HEK293 (cell line): ENCODE measurements around the gene NDRG3.

Source experiments
- CTCF ChIA-PET: fragments of 350-600 bp; formaldehyde crosslinking; extraction: SDS; loops from one replicate; lab custom pipeline; 2021; ENCODE audit warnings: antibody characterized with exemption; lab: Yijun Ruan, JAX
- POLR2A ChIA-PET: fragments of 300-600 bp; formaldehyde crosslinking; extraction: SDS; loops from one replicate; lab custom pipeline; 2020; ENCODE audit warnings: antibody characterized with exemption, inconsistent platforms; lab: Yijun Ruan, JAX
- H3K27ac ChIP-seq: fragments of 200-500 bp; sonication (Bioruptor generic); 2 replicates; pipeline ENCODE4 v1.5.1; 2014; ENCODE audit warnings: low read depth, low read length, control low read depth, inconsistent platforms; ENCODE audit errors: extremely low read depth
- H3K36me3 ChIP-seq, 2 experiments: fragments of 200-500 bp in 1 of 2; sonication (Bioruptor generic) in 1 of 2; 1 replicate in 1 of 2; 2 replicates in 1 of 2; pipeline ENCODE4 v1.5.1; 2014 to 2017; ENCODE audit warnings: inconsistent platforms in 2 of 2, low read length in 2 of 2; ENCODE audit not compliant: control insufficient read depth in 2 of 2, insufficient read depth in 1 of 2
- H3K4me1 ChIP-seq: fragments of 200-500 bp; sonication (Bioruptor generic); 2 replicates; pipeline ENCODE4 v1.5.1; 2014; ENCODE audit warnings: mild to moderate bottlenecking, low read length, inconsistent platforms; ENCODE audit not compliant: control insufficient read depth, insufficient read depth
- H3K4me3 ChIP-seq: 2 replicates; pipeline ENCODE4 v1.5.1; 2011; ENCODE audit warnings: low read depth, mild to moderate bottlenecking, control low read depth, low read length, moderate library complexity
- H3K9me3 ChIP-seq: fragments of 200-500 bp; sonication (Bioruptor generic); 2 replicates; pipeline ENCODE4 v1.5.1; 2014; ENCODE audit warnings: low read depth, low read length, inconsistent platforms; ENCODE audit not compliant: control insufficient read depth, insufficient read depth
- GFI1B ChIP-seq: fragments of 450-650 bp; formaldehyde crosslinking; IDR thresholded peaks from 2 replicates; pipeline ENCODE4 v1.5.1; 2016; ENCODE audit warnings: missing biosample characterization, missing genetic modification characterization
- GLI4 ChIP-seq: fragments of 450-650 bp; formaldehyde crosslinking; IDR thresholded peaks from 2 replicates; pipeline ENCODE4 v1.5.1; 2016; ENCODE audit warnings: missing biosample characterization, missing genetic modification characterization
- HOXA7 ChIP-seq: sonication (generic); formaldehyde crosslinking; IDR thresholded peaks from 2 replicates; pipeline ENCODE4 v1.8.1; 2022; ENCODE audit warnings: missing genetic modification reagents, borderline replicate concordance
- SETDB1 ChIP-seq: IDR thresholded peaks from one replicate; pipeline ENCODE4 v1.6.1; 2017; ENCODE audit warnings: mild to moderate bottlenecking, low read length, moderate library complexity, mixed read lengths; ENCODE audit not compliant: insufficient read length
- TCF7L2 ChIP-seq: IDR thresholded peaks from 2 replicates; pipeline ENCODE4 v1.6.1; 2011; ENCODE audit warnings: low read depth, mild to moderate bottlenecking, inconsistent platforms, low read length, moderate library complexity, borderline replicate concordance
- ZNF138 ChIP-seq: fragments of 450-650 bp; formaldehyde crosslinking; IDR thresholded peaks from 2 replicates; pipeline ENCODE4 v1.5.1; 2016; ENCODE audit warnings: missing biosample characterization, missing genetic modification characterization, borderline replicate concordance
- ZNF510 ChIP-seq: fragments of 450-650 bp; formaldehyde crosslinking; IDR thresholded peaks from 2 replicates; pipeline ENCODE4 v1.5.1; 2018; ENCODE audit warnings: mild to moderate bottlenecking, missing genetic modification characterization, missing biosample characterization; ENCODE audit not compliant: insufficient replicate concordance
- ZNF521 ChIP-seq: fragments of 450-650 bp; formaldehyde crosslinking; IDR thresholded peaks from 2 replicates; pipeline ENCODE4 v1.5.1; 2017; ENCODE audit warnings: missing biosample characterization, mild to moderate bottlenecking, missing genetic modification characterization
- ZNF555 ChIP-seq: fragments of 450-650 bp; formaldehyde crosslinking; conservative IDR thresholded peaks from 2 replicates; pipeline ENCODE4 v1.5.1; 2017; ENCODE audit warnings: missing biosample characterization, mild to moderate bottlenecking, missing genetic modification characterization, inconsistent platforms
- ZNF621 ChIP-seq: fragments of 450-650 bp; formaldehyde crosslinking; IDR thresholded peaks from 2 replicates; pipeline ENCODE4 v1.5.1; 2017; ENCODE audit warnings: missing biosample characterization, missing genetic modification characterization
- ZNF626 ChIP-seq: fragments of 450-650 bp; sonication (Bioruptor Pico); formaldehyde crosslinking; IDR thresholded peaks from 2 replicates; pipeline ENCODE4 v1.5.1; 2018; ENCODE audit warnings: missing biosample characterization, missing genetic modification characterization, inconsistent platforms
- ZNF660 ChIP-seq: fragments of 450-650 bp; IDR thresholded peaks from 2 replicates; pipeline ENCODE4 v1.5.1; 2018; ENCODE audit warnings: missing biosample characterization, mild to moderate bottlenecking, missing genetic modification characterization
- ZNF768 ChIP-seq: fragments of 450-650 bp; formaldehyde crosslinking; IDR thresholded peaks from 2 replicates; pipeline ENCODE4 v1.5.1; 2018; ENCODE audit warnings: missing biosample characterization, mild to moderate bottlenecking, missing genetic modification characterization
- ZNF777 ChIP-seq: fragments of 450-650 bp; formaldehyde crosslinking; IDR thresholded peaks from 2 replicates; pipeline ENCODE4 v1.5.1; 2017; ENCODE audit warnings: missing biosample characterization, missing genetic modification characterization, borderline replicate concordance
- TF ChIP-seq, protein P1 (sequence below): fragments of 450-650 bp; IDR thresholded peaks from 2 replicates; pipeline ENCODE4 v1.5.1; 2018; ENCODE audit warnings: missing biosample characterization, mild to moderate bottlenecking, missing genetic modification characterization
- TF ChIP-seq, protein P2 (sequence below): fragments of 450-650 bp; formaldehyde crosslinking; IDR thresholded peaks from 2 replicates; pipeline ENCODE4 v1.5.1; 2016; ENCODE audit warnings: missing biosample characterization, missing genetic modification characterization, borderline replicate concordance
- TF ChIP-seq, protein P3 (sequence below): fragments of 450-650 bp; formaldehyde crosslinking; IDR thresholded peaks from 2 replicates; pipeline ENCODE4 v1.5.1; 2016; ENCODE audit warnings: missing biosample characterization, missing genetic modification characterization, low read depth
- TF ChIP-seq, protein P4 (sequence below): fragments of 450-650 bp; formaldehyde crosslinking; IDR thresholded peaks from 2 replicates; pipeline ENCODE4 v1.5.1; 2016; ENCODE audit warnings: missing biosample characterization, missing genetic modification characterization
- TF ChIP-seq, protein P5 (sequence below): fragments of 450-650 bp; formaldehyde crosslinking; IDR thresholded peaks from 2 replicates; pipeline ENCODE4 v1.5.1; 2016; ENCODE audit warnings: missing biosample characterization, missing genetic modification characterization

Gene NDRG3

DNA sequence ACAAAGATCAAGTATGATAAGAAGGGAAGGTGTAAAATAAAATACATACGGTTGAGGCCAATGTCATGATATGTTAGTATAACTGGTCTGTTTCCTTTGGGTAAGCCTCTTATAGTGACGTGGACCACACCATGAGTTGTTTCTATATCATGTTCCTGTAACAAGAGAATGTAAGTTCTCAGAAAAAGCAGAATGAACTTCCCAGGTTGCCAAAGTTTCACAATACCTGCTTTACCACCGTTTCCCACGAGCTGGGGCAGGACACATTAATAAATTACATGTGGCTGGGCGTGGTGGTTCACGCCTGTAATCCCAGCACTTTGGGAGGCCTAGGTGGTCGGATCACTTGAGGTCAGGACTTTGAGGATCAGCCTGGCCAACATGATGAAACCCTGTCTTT lies 57.3 kb downstream of the NDRG3 start:
- Histone ChIP-seq H3K4me3 (no peak overlapping the region), H3K27ac (no peak overlapping the region), H3K36me3 (peaks cover 0 to 26% of the 10 kb centered on the region in 2 experiments; a peak in 2 of 3 replicates), H3K4me1 (no peaks in the 10 kb centered on the region), H3K9me3 (no peaks in the 10 kb centered on the region)
- TF ChIP-seq ZNF510 (tag by site-specific recombination), result no peak
- no peak for TF ChIP-seq ZNF660 (tag by site-specific recombination)
- no peak for TF ChIP-seq ZNF777 (tag by site-specific recombination)
- no peak for TF ChIP-seq SETDB1
- no peak for TF ChIP-seq GLI4 (tag by site-specific recombination)
- TF ChIP-seq, protein P1, sequence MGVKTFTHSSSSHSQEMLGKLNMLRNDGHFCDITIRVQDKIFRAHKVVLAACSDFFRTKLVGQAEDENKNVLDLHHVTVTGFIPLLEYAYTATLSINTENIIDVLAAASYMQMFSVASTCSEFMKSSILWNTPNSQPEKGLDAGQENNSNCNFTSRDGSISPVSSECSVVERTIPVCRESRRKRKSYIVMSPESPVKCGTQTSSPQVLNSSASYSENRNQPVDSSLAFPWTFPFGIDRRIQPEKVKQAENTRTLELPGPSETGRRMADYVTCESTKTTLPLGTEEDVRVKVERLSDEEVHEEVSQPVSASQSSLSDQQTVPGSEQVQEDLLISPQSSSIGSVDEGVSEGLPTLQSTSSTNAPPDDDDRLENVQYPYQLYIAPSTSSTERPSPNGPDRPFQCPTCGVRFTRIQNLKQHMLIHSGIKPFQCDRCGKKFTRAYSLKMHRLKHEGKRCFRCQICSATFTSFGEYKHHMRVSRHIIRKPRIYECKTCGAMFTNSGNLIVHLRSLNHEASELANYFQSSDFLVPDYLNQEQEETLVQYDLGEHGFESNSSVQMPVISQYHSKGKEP (tag by site-specific recombination), result no peak
- TF ChIP-seq ZNF768 (tag by site-specific recombination), result no peak
- TF ChIP-seq ZNF138 (tag by site-specific recombination), result no peak
- no peak for TF ChIP-seq HOXA7
- TF ChIP-seq, protein P2, sequence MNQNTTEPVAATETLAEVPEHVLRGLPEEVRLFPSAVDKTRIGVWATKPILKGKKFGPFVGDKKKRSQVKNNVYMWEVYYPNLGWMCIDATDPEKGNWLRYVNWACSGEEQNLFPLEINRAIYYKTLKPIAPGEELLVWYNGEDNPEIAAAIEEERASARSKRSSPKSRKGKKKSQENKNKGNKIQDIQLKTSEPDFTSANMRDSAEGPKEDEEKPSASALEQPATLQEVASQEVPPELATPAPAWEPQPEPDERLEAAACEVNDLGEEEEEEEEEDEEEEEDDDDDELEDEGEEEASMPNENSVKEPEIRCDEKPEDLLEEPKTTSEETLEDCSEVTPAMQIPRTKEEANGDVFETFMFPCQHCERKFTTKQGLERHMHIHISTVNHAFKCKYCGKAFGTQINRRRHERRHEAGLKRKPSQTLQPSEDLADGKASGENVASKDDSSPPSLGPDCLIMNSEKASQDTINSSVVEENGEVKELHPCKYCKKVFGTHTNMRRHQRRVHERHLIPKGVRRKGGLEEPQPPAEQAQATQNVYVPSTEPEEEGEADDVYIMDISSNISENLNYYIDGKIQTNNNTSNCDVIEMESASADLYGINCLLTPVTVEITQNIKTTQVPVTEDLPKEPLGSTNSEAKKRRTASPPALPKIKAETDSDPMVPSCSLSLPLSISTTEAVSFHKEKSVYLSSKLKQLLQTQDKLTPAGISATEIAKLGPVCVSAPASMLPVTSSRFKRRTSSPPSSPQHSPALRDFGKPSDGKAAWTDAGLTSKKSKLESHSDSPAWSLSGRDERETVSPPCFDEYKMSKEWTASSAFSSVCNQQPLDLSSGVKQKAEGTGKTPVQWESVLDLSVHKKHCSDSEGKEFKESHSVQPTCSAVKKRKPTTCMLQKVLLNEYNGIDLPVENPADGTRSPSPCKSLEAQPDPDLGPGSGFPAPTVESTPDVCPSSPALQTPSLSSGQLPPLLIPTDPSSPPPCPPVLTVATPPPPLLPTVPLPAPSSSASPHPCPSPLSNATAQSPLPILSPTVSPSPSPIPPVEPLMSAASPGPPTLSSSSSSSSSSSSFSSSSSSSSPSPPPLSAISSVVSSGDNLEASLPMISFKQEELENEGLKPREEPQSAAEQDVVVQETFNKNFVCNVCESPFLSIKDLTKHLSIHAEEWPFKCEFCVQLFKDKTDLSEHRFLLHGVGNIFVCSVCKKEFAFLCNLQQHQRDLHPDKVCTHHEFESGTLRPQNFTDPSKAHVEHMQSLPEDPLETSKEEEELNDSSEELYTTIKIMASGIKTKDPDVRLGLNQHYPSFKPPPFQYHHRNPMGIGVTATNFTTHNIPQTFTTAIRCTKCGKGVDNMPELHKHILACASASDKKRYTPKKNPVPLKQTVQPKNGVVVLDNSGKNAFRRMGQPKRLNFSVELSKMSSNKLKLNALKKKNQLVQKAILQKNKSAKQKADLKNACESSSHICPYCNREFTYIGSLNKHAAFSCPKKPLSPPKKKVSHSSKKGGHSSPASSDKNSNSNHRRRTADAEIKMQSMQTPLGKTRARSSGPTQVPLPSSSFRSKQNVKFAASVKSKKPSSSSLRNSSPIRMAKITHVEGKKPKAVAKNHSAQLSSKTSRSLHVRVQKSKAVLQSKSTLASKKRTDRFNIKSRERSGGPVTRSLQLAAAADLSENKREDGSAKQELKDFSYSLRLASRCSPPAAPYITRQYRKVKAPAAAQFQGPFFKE (tag by site-specific recombination), result no peak
- TF ChIP-seq, protein P3, sequence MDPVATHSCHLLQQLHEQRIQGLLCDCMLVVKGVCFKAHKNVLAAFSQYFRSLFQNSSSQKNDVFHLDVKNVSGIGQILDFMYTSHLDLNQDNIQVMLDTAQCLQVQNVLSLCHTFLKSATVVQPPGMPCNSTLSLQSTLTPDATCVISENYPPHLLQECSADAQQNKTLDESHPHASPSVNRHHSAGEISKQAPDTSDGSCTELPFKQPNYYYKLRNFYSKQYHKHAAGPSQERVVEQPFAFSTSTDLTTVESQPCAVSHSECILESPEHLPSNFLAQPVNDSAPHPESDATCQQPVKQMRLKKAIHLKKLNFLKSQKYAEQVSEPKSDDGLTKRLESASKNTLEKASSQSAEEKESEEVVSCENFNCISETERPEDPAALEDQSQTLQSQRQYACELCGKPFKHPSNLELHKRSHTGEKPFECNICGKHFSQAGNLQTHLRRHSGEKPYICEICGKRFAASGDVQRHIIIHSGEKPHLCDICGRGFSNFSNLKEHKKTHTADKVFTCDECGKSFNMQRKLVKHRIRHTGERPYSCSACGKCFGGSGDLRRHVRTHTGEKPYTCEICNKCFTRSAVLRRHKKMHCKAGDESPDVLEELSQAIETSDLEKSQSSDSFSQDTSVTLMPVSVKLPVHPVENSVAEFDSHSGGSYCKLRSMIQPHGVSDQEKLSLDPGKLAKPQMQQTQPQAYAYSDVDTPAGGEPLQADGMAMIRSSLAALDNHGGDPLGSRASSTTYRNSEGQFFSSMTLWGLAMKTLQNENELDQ (tag by site-specific recombination), result no peak
- TF ChIP-seq, protein P4, sequence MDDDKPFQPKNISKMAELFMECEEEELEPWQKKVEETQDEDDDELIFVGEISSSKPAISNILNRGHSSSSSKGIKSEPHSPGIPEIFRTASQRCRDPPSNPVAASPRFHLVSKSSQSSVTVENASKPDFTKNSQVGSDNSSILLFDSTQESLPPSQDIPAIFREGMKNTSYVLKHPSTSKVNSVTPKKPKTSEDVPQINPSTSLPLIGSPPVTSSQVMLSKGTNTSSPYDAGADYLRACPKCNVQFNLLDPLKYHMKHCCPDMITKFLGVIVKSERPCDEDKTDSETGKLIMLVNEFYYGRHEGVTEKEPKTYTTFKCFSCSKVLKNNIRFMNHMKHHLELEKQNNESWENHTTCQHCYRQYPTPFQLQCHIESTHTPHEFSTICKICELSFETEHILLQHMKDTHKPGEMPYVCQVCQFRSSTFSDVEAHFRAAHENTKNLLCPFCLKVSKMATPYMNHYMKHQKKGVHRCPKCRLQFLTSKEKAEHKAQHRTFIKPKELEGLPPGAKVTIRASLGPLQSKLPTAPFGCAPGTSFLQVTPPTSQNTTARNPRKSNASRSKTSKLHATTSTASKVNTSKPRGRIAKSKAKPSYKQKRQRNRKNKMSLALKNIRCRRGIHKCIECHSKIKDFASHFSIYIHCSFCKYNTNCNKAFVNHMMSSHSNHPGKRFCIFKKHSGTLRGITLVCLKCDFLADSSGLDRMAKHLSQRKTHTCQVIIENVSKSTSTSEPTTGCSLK, result no peak
- no peak for TF ChIP-seq GFI1B (tag by site-specific recombination)
- TF ChIP-seq ZNF626 (tag by site-specific recombination), result no peak
- TF ChIP-seq ZNF521, result no peak
- no peak for TF ChIP-seq ZNF555
- TF ChIP-seq, protein P5, sequence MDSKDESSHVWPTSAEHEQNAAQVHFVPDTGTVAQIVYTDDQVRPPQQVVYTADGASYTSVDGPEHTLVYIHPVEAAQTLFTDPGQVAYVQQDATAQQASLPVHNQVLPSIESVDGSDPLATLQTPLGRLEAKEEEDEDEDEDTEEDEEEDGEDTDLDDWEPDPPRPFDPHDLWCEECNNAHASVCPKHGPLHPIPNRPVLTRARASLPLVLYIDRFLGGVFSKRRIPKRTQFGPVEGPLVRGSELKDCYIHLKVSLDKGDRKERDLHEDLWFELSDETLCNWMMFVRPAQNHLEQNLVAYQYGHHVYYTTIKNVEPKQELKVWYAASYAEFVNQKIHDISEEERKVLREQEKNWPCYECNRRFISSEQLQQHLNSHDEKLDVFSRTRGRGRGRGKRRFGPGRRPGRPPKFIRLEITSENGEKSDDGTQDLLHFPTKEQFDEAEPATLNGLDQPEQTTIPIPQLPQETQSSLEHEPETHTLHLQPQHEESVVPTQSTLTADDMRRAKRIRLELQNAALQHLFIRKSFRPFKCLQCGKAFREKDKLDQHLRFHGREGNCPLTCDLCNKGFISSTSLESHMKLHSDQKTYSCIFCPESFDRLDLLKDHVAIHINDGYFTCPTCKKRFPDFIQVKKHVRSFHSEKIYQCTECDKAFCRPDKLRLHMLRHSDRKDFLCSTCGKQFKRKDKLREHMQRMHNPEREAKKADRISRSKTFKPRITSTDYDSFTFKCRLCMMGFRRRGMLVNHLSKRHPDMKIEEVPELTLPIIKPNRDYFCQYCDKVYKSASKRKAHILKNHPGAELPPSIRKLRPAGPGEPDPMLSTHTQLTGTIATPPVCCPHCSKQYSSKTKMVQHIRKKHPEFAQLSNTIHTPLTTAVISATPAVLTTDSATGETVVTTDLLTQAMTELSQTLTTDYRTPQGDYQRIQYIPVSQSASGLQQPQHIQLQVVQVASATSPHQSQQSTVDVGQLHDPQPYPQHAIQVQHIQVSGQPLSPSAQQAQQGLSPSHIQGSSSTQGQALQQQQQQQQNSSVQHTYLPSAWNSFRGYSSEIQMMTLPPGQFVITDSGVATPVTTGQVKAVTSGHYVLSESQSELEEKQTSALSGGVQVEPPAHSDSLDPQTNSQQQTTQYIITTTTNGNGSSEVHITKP (tag by site-specific recombination), result no peak
- TF ChIP-seq TCF7L2, result no peak
- TF ChIP-seq ZNF621, result no peak
- ChIA-PET POLR2A (interaction anchor here (0.6 kb wide), 1 partner anchor 41 kb away, joined by 3 read pairs; no protein-coding TSS in a partner anchor), CTCF (no interaction called here)
